HG03280 (cell line): ENCODE measurements around the gene WIZ.

Experiments used
- ATAC-seq: cut with Tn5 transposase; IDR thresholded peaks from one replicate; pipeline ENCODE4 v1.9.1; 2021; ENCODE audit warnings: mild to moderate bottlenecking, moderate library complexity; ENCODE audit not compliant: unreplicated experiment

WIZ gene

DNA sequence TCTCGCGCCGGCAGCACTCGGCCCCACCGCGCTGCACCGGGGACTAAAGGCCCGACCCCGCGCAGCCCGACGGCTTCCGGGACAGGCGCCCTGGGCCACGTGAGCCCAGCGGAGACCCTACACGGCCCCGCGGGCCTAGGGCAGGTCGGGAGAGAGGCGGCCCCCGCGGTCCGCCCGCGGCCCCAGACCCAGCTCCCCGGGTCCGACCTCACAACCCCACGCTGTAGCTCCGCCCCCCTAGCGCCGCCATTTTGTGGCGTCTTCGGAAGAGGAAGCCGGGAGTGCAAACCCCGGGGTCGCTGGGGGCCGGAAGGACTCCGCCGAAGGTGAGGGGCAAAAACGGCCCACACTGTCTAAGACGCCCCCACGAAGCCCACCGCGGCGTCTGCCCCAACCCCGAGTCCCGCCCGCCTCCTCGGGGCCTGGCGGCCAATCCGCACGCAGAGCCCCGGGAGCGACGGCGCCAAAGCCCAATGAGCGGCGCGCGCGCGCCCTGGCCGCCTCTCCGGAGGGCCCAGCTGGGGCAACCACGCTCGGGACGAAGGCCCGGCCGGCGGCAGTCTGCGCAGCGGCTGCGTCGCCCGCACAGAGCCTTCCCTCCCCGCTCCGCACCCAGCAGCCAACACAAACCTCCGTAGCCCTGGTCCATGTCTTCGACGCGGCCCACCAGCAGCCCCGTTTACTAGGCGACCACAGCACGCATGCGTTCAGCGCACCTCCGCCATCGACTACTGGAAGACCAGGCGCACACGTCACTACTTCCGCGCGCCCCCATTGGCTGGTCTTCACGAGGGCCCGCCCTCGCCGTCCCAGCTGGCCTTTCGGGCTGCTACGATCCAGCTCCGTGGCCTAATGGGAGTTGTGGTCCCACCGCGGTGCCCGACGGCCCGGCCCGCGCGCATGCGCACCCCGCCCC, 70.4 kb downstream of the WIZ start, which contains the start of gene AKAP8:
AKAP8 (minus strand) TSS at position 705 of the 916 bp plus-strand sequence; CDS start at position 649, 56 bp downstream.
- ATAC-seq, result peak; percentile 85

DNA sequence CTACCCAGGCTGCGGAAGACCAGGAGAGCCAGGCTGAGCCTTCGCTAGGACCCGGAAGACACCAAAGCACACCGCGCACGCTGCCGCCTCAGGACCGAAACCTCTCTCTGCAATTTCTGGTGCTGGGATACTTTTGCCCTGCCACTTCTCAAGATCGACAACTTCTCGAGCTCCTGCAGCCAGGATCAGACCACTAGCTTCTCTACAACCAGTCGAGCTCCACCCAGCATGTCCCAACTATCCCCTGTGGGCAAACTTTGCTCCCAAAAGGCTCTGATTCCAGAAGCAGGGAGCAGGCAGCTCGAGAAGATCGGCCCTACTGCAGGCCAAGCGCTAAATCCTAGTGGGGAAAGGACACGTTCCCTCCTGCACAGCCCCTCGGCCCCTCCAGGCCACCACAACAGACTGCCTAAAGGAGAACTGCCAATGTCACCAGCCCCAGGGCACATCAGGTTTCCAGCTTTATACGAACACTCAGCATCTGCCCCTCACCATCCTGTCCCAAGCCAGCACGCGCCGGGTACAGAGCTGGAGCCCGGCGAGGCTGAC, 71.1 kb downstream of the WIZ start:
- no peak for ATAC-seq

DNA sequence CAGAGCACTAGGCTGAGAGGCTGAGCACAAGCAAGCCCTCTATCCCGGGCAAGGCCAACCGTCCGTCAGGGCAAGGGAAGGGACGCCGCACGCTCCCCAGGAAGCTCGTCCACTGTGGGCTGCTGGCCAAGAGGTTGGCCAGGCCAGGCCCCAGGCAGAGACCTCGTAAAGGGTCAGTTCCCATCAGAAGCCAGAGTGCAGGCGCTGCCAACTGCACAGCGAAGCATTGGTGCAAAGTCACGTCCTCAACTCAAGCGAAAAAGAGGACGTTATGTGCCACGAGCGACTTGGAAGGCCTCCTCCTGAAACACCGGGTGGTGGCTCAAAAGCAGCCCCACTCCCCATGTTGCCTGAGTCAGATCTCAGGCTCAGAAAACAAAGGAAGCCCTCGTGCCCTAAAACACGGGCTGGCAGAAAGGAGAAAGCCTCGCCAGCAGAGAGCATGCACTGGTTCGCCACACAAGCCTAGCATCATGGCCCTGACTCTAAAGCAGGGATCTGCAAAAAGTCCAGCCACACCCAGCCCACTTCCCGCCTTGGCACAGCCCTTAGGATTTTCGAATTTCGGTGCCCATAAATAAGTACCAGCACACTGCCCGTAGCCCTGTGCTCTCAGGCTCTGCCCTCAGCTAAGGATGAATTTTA, 74.8 kb downstream of the WIZ start:
- no peak for ATAC-seq

DNA sequence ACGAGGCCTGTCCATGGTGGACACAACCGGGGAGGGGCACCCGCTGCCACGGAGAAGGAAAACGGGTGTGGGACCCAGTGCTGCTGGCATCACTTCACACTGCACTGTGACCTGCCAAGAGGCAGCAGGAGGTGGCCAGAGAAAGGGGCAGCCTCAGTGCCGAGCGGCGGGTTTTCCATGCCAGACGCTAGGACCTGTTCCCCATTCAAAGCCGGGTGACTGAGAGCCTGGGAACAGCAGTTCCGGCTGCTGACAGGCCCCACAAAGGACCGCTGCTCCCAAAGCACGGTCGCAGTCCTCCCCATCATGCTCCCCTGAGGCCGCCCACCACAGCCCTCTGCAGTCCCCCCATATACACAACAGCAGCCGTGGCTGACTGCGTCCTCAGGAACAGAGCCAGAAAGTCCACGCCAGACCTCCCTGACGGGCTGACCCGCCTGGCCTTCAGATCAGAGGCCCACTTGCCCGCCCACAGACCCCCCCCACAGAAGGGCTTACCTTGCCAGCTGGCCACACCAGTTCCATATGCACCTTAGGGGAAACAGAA, 75.6 kb downstream of the WIZ start:
- no peak for ATAC-seq

DNA sequence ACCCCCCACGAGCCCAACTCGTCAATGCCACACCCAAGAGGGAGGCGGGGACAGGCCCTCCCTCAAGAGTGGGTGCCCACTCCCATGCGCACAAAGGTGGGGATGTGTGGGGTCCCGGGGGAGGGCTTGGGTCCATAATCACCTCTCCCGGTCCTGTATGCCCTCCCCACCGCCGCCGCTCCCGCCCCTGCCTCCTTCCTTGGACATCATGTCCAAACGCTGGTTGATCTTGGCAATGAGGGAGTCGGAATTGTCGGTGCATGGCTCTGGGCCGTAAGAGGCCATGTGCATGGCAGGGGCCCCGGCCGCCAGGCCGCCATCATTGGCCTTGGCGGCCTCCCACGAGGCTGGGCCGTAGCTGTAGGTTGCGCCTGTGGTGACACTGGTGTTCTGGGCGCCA, 76.1 kb downstream of the WIZ start:
- ATAC-seq, result no peak

DNA sequence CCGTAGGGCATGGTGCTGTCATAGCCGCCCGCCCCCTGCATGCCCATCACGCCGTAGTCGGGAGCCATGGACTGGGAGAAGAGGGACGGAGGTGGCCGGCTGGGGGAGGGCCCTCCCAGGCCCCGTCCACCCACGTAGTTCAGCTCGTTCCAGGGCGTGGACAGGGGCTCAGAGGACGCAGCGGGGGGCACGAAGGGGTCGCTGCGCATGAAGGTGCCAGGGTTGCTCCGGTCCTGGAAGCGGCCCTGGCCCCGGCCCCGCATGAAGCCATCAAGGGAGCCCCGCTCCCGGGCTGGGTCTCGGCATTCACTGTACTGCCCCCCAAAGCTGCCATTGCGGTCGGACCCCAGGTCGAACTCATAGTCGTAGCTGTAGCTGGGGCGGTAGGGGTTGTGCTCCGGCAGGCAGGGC, 76.9 kb downstream of the WIZ start:
- ATAC-seq, result no peak

DNA sequence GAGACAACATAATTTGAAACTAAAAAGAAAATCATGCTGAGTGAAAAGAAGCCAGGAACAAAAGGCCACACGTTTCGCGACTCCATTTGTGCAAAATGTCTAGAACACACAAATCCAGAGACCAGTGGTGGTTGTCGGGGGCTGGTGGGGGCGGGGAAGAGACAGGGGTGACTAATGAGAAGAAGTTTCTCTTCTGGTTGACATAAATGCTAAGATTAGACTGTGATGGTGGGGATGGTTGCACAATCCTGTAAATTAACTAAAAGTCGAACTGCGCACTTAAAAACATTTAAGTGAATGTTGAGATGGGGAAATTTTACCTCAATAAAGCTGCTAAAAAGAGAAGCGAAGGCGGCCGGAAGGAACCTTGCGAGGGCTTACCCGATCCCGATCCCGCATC, 77.3 kb downstream of the WIZ start:
- ATAC-seq, result no peak

DNA sequence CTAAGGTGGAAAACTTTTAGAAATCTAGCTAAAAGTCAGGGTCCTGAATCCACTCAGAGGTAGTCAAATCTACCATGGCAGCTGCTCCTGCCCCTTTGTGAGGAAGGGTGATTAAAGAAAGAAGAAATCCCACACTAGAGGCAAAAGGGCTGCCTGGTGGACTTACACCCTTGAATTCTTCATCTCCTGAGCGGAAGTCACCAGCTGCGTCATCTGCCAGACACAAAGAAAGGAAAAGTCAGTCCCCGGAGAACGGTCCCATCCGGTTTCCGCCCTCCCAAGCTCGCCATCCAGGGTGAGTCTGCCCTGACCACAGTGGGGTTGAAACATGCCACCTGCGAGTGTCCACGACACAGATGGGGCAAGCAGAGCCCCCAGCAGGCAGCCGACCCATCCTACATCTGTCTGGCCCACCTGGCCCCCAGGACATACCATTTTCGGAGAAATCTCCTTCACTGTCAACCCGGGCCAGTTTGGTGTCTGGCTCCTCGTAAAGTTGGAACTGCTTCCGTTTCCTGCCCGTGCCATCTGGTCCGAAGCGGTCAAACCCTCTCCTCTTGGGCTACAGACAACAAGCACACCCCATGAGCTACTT, 77.9 kb downstream of the WIZ start:
- ATAC-seq, result no peak

DNA sequence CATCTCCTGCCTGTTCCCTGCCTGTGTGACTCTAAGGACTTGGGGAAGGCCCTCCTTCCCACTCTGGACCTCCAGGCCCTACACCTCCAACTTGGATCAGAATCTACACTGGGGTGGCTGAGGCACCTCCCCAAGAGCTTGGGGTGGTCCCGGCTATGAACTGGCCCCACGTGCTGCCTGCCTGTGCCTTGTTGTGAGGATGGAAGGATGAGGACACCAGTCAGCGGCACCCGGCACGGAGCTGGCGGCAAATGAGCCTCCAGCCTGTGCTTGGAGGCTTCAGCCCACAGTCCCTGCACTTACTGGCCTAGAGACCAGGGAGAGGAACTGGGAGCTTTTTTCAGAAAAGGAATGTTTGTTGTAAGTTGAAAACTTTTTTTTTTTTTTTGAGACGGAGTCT, 78.6 kb downstream of the WIZ start:
- ATAC-seq, result no peak
